H54 (cell line): Measurements from ENCODE around the gene CCDC92B.
A peak's percentile ranks its signal among the peaks of the same experiment; 100 is the strongest.

Experiments
- DNase-seq: peaks from one replicate; pipeline ENCODE4 v3.0.0; 2011; ENCODE audit warnings: low spot score, mixed read lengths; ENCODE audit not compliant: insufficient read length
- FAIRE-seq: peaks from 3 replicates; lab custom pipeline; 2011; peaks lifted over from hg19 to GRCh38; lab: Jason Lieb, UNC
- POLR2A ChIP-seq: IDR thresholded peaks from 2 replicates; pipeline ENCODE4 v1.6.1; 2011; ENCODE audit warnings: low read depth, mild to moderate bottlenecking, low read length

CCDC92B gene

DNA sequence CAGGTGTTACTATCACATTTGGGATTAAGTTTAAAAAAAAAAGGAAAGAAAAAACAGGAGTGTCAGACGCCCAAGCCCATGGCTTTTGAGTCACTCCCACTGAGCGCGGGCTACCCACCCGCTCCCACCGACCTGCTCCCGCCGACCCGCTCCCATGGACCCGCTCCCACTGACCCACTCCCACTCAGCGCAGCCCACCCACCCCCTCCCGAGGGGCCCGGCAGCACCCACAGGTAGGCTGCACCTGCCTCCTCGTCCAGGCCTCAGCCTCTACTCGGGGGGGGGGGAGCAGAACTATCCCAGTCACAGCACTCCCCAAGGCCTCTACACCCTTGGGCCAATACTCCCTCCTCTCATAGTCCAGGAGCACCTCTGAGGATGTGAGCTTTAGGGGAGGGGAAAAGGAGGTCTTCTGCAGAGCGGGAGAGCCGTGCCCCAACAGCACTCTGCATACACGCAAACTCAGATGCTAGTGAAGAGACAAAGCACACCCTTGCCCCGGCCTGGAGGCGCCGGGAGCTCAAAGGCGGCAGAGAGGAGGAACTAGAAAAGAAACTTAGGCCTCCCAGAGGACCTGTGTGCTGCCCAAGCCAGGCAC is 40.8 kb downstream of the CCDC92B start:
- DNase-seq (no peak), FAIRE-seq (no peak)
- no peak for TF ChIP-seq POLR2A

DNA sequence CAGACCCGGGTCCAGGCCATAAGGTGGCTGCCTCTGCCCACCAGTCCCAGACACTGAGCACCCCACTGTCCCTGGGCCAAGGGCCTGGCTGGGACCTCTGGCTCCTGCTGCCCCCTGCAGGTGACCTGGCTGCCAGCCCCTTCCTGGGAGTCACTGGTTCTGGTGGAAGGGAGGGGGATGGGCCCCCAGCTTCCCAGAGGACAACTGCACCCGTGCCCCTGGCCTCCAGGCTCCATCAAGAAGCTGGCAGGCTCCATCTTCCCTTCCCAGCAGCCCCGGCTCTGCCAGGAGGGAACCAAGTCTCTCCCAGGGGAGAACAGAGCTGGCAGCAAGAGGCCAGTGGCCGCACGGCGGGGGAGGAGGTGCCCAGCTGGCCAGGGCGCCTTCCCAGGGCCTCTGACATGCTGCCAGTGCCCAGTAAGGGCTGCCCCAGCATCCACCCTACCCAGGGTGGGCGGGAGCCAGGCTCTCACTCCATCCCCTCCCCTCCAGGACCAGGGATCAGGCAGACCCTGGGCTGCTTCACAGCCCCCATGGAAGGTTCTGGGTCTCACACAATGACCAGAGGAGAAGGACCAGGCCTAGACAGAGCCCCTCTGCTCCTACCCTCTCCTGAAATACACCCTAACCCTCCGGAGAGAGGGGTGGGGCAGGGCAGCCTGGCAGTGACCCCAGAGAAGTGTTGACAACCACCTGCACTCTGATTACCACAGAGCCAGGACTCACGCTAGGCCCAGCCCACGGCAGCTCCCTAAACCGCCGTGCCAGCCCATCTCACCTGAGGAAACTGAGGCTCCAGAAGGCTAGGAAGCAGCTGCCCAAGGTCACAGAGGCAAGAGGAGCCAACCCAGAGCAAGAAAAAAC is 41.5 kb downstream of the CCDC92B start:
- TF ChIP-seq POLR2A, result no peak
- FAIRE-seq, result no peak
- DNase-seq, result no peak

DNA sequence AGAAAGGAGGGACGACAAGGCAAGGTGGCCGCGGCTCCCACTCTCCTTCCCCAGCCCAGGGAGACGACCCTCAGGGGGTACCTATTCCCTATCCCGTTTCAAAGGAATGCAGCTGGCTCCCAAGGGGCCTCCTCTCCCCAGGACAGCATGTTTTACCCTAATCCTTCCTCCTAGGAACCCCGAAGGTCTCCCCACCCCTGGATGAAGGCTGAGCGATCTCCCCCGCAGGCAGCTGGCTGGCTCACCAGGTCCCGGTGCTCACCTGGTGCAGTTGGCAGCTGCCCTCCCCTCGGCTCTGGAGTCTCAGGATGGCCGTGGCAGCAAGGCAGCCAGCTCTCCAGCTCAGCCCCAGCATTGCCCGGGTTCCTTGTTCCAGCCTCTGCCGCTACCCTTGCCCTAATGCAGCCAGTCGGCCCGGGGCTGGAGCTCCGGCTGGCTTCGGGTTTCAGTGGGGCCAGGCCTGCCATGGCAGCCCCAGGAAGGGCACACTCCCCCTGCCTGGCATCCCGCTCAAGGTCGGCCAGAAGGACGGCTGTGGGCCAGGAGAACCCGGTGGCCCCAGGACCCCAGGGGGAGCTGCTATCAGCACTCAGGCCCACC is 42.4 kb downstream of the CCDC92B start:
- FAIRE-seq, result no peak
- no peak for TF ChIP-seq POLR2A
- no peak for DNase-seq

DNA sequence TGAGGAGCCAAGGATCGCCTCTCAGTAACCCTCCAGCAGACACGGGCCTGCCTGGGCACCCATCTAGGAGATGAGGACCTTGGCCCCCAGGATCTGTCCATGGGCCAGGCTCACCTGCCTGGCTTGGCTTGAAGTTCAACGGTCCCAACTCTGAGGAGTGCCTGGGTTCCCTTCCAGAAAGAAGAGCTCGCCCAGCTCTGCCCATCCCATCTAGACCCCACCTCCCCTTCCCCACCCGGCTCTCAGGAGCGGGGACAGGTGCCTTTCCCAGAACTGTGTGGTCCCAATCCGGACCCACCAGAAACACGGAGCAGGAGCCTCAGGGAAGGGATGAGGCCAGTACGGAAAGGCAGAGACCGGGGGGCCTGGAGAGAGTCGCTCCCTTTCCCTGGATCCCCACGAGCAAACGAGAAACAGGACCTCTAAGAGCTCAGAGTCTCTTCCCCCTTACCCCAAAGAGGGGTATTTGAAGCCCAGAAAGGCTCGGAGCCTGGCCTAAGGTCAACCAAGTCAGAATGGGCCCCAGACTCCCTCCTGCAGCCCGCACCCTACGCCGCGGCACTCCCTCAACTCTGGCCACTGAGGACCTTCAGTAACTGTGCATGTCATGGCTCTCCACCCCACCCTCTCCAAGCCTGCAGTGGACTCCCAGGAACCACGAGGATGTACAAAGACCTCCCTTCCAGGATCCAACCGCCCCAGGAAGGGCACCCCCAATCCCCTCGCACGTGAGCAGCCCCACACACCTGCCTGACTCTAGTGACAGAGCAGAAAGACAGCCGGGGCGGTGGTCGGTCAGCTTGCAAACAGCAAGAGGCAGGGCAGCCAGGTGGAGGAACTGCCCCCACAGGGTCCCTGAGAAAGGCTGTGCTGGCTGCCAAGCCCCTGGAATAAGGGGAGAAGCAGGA is 43.3 kb downstream of the CCDC92B start:
- DNase-seq (no peak), FAIRE-seq (no peak)
- no peak for TF ChIP-seq POLR2A

DNA sequence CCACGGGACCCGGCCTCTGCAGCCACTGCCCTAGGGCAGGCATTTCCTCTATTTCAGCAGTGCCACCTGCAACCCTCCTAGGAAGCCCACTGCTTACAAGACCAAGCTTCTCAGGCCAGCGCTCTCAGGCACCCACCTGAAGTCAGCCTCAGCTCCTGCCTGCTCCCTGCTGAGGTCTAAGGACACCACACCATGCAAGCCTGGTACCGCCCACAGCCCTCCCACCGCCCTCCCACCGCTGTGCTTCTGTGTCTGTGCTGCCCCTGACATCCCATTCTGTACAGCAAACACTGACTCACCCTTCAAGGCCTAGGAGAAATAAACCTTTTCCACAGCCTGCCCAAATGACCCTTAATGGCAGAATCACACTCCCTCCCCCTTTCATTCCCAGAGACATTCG is 44.2 kb downstream of the CCDC92B start:
- peak; percentile 33 for FAIRE-seq
- peak; percentile 78 for DNase-seq
- no peak for TF ChIP-seq POLR2A

DNA sequence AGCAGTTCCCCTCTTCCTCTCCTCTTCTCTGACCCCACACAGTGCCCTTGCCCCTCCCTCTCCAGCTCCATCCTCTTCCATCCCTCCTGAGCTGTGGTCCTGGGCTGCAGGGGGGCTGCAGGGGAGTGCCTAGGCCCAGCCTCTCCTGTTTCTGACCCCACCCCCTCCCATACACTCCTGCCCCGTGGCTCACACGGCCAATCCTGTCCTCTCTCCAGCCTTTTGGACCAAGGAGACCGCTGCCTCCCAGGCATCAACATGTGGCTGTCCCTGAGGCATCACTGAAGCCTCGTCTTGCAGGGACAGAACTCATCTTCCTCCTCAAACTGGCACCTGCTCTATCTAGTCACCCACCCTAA is 44.6 kb downstream of the CCDC92B start:
- DNase-seq (no peak), FAIRE-seq (no peak)
- TF ChIP-seq POLR2A, result no peak

DNA sequence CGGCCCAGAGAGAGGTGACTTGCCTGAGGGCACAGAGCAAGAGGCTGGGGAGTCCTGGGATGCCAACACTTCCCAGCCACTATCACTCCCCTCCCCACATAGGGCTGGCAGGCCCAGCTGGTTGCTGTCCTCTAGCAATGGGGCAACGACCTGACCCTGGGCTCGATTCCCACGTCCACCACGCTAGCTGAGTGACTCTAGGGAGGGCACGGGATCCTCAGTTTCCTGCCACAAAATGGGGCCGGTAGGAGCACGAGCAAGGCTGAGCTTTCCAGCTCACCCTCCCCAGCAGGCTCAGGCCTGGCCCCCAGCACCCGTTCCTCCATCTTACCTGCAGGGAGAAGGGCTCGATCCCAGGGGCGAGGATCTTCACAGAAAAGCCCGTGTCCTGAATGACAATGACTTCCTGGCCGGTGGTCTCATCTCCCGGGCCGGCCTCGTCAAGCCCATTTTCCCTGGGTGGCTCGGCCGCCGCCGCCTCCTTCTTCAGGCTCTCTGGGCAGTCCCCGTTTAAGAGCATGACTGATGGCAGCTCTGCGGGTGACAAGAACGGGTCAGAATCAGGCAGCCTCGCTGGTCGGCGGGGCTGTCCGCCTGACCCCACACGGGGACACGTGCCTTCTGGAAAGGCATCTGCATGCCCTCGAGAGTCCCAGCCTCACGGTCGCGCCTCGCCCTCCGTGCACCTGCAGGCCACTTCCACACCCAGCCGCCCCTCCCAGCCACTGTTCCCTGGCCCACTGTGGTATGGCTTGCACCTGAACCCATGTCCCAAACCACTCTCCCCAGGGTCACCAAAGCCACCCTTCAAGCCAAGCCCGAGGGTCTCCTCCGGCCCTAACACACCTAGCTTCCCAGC is 45.2 kb downstream of the CCDC92B start:
- FAIRE-seq (no peak), DNase-seq (no peak)
- TF ChIP-seq POLR2A, result no peak

DNA sequence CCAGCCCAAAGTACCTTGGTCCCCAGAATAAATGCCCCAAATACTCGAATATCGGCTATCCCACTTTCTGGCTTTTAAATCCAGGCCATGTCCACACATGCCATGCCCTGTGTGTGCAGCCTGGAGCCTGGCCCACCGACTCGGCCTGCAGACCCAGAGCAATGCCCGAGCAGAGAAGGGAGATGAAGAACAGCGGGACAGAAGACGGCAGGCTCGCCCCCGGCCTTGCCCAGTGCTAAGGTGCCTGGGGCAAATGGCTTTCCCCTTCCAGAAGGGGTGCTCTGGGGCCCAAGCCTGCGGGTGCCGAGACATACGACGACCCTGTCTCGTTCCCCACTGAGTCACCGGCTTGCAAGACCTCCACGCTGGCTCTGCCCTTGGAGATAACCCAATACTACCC is 45.8 kb downstream of the CCDC92B start:
- FAIRE-seq (no peak), DNase-seq (no peak)
- no peak for TF ChIP-seq POLR2A

DNA sequence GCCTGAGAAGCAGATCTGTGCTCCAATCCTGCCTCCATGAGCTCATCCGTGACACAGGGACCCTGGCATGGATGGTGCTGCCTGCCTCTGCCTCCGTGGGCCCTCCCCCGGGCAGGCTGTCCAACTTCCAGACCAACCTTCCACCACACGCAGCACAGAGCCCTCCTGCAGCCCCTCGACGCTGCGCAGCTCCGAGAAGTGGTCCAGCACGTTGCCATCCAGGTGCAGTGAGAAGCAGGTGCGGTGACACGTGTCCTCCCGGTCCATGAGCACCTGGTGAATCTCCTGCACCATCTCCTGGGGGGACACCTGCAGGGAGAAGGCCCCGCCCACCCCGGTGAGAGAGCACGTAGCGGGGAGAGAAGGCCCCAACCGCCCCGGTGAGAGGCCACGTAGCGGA is 46.3 kb downstream of the CCDC92B start:
- no peak for TF ChIP-seq POLR2A
- FAIRE-seq, result no peak
- no peak for DNase-seq

DNA sequence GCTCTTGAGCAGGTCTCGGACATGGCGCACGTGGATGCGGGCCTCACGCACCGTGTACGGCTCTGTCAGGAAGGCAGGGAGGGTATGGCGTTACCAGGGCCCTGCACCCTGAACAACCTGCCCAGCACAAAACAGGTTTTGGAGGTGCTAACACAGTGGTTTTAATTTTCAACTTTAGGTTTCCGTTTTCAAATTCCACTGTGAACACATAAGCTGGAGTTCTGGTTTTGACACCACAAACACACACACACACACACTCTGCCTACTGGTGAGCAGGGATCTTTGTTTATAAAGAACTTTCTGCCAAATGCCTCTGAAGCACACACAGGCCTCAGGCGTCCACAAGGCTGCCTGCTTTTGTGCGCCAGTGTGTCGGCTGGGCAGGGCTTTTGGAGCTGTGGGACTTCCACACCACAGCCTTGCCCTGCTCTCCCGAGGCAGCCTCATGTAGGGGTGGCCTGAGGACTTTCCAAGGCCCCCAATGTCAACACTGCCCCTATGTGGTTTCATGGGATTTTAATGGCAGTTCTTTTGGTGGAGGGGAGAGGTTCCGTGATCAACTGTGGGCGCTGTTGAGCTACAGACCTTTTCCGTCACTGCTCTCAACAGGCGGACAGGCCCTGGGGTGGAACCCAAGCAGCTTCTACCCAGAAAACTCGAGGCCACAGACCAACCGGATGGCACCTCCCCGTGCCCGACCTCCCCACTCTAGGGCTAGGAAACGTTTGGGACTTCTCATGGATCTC is 47.3 kb downstream of the CCDC92B start:
- FAIRE-seq (no peak), DNase-seq (no peak)
- no peak for TF ChIP-seq POLR2A

DNA sequence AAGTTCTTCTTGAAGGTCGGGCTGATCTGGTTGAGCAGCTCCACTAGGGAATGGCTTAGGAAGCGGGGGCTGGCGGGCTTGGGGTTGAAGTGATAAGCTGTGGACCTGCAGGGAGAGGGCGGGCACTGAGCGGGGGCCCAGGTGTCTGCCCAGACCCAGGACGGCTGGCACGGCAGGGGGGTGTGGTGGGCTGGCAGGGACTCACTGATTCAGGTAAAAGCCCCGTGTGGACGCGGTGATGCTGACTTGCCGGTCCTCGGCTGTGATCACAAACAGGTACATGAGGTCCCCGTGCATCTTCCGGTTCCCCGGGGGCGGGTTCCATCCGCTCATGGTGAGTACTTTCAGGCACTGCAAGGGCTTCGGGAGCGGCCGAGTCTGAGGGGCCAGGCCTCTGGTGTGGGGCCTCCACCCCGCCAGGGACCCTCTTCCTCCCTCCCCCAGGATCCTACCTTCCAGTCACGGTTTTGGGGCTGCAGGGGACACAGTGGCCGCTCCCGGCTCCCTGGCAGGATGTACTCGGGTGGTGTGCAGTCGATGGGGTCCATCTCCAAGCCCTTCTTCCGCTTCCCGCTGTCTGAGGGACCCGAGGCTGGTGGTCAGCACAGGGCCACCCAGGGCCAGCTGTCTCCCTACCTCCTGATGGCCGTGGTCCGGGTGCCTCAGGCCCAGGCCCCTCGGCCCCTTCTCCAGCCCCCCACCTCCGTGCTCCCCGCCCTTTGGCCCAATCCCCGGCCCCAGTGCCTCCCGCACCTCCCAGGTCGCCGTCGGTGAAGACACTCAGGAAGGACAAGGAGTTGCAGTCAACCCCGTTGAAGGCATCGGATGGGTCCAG is 48.1 kb downstream of the CCDC92B start:
- FAIRE-seq (no peak), DNase-seq (no peak)
- no peak for TF ChIP-seq POLR2A
